Neural cell (in vitro differentiated cells): ENCODE measurements around the gene PADI4. TPM values are rescaled to one million over a fixed set of nuclear protein-coding genes. Genes with fewer than 3 reads are reported as not detected.

Experiments
- H2AFZ ChIP-seq: fragments of 200-600, 300-800 bp; sonication (generic), shearing (Covaris generic); 2 replicates; pipeline ENCODE4 v1.6.0; 2014; ENCODE audit warnings: low read depth, mild to moderate bottlenecking, antibody characterized with exemption, low read length, moderate library complexity
- H3F3A ChIP-seq: fragments of 200-600 bp; shearing (Covaris generic); 2 replicates; pipeline ENCODE4 v1.6.1; 2016; ENCODE audit warnings: mild to moderate bottlenecking, moderate library complexity, mixed read lengths, antibody characterized with exemption, low read length; ENCODE audit not compliant: insufficient read depth, poor library complexity, severe bottlenecking
- H3K27ac ChIP-seq: fragments of 200-600, 300-800 bp; sonication (generic), shearing (Covaris generic); 2 replicates; pipeline ENCODE4 v1.5.1; 2014; ENCODE audit warnings: mild to moderate bottlenecking, low read length, moderate library complexity
- H3K27me3 ChIP-seq: fragments of 300-800, 200-600 bp; sonication (generic), shearing (Covaris generic); 2 replicates; pipeline ENCODE4 v1.6.0; 2014; ENCODE audit warnings: mild to moderate bottlenecking, low read depth, low read length, moderate library complexity; ENCODE audit not compliant: insufficient read depth
- H3K36me3 ChIP-seq: fragments of 300-800, 200-600 bp; sonication (generic), shearing (Covaris generic); 2 replicates; pipeline ENCODE4 v1.5.1; 2014; ENCODE audit warnings: mild to moderate bottlenecking, antibody characterized with exemption, low read length, moderate library complexity; ENCODE audit not compliant: insufficient read depth
- H3K4me2 ChIP-seq: fragments of 300-800, 200-600 bp; sonication (generic), shearing (Covaris generic); 2 replicates; pipeline ENCODE4 v1.6.0; 2014; ENCODE audit warnings: mild to moderate bottlenecking, low read length
- H3K4me3 ChIP-seq: fragments of 300-800, 200-600 bp; sonication (generic), shearing (Covaris generic); 2 replicates; pipeline ENCODE4 v1.5.1; 2014; ENCODE audit warnings: mild to moderate bottlenecking, low read length, moderate library complexity
- H3K79me2 ChIP-seq: fragments of 200-600 bp; shearing (Covaris generic); replicated peaks from 2 replicates; pipeline ENCODE4 v1.6.0; 2014; ENCODE audit warnings: mild to moderate bottlenecking, low read length, moderate library complexity; ENCODE audit not compliant: insufficient read depth
- H3K9ac ChIP-seq: fragments of 300-800, 200-600 bp; sonication (generic), shearing (Covaris generic); 2 replicates; pipeline ENCODE4 v1.6.1; 2016; ENCODE audit warnings: mild to moderate bottlenecking, low read length, mixed read lengths
- H3K9me2 ChIP-seq: fragments of 200-600 bp; shearing (Covaris generic); 2 replicates; pipeline ENCODE4 v1.6.1; 2016; ENCODE audit warnings: mild to moderate bottlenecking, low read length, mixed read lengths; ENCODE audit not compliant: insufficient read depth
- H3K9me3 ChIP-seq: fragments of 200-600, 300-800 bp; sonication (generic), shearing (Covaris generic); 2 replicates; pipeline ENCODE4 v1.6.1; 2016; ENCODE audit warnings: mild to moderate bottlenecking, mixed run types, low read length, moderate library complexity, mixed read lengths
- H4K20me1 ChIP-seq: fragments of 200-600 bp; shearing (Covaris generic); 2 replicates; pipeline ENCODE4 v1.6.1; 2016; ENCODE audit warnings: mild to moderate bottlenecking, mixed run types; ENCODE audit not compliant: insufficient read depth
- CTCF ChIP-seq: fragments of 450-650 bp; IDR thresholded peaks from 2 replicates; pipeline ENCODE4 v1.5.1; 2014; ENCODE audit warnings: antibody characterized with exemption, mild to moderate bottlenecking, moderate library complexity; ENCODE audit not compliant: poor library complexity, severe bottlenecking
- EP300 ChIP-seq: fragments of 450-650 bp; conservative IDR thresholded peaks from 2 replicates; pipeline ENCODE4 v1.6.1; 2014; ENCODE audit warnings: antibody characterized with exemption, mild to moderate bottlenecking, moderate library complexity; ENCODE audit not compliant: poor library complexity, severe bottlenecking
- EZH2 ChIP-seq: fragments of 200-600, 300-800 bp; shearing (Covaris generic), sonication (generic); IDR thresholded peaks from 2 replicates; pipeline ENCODE4 v1.6.1; 2014; ENCODE audit warnings: antibody characterized with exemption, low read length, borderline replicate concordance, mild to moderate bottlenecking; ENCODE audit not compliant: insufficient read depth, poor library complexity, severe bottlenecking
- MXI1 ChIP-seq: fragments of 450-650 bp; conservative IDR thresholded peaks from 2 replicates; pipeline ENCODE4 v1.6.1; 2014; ENCODE audit warnings: antibody characterized with exemption, mild to moderate bottlenecking; ENCODE audit not compliant: poor library complexity, severe bottlenecking
- POLR2AphosphoS5 ChIP-seq: IDR thresholded peaks from 2 replicates; pipeline ENCODE4 v1.6.1; 2012
- RAD21 ChIP-seq: fragments of 450-650 bp; conservative IDR thresholded peaks from 2 replicates; pipeline ENCODE4 v1.6.1; 2014; ENCODE audit warnings: antibody characterized with exemption, mild to moderate bottlenecking, moderate library complexity
- REST ChIP-seq: IDR thresholded peaks from 2 replicates; pipeline ENCODE4 v1.6.1; 2012; ENCODE audit warnings: borderline replicate concordance
- SMC3 ChIP-seq: fragments of 450-650 bp; conservative IDR thresholded peaks from 2 replicates; pipeline ENCODE4 v1.6.1; 2014; ENCODE audit warnings: antibody characterized with exemption, mild to moderate bottlenecking, moderate library complexity; ENCODE audit not compliant: poor library complexity
- TAF1 ChIP-seq: IDR thresholded peaks from 2 replicates; pipeline ENCODE4 v1.6.1; 2012; ENCODE audit warnings: low read depth
- polyA minus RNA-seq: library from RNA; depleted of rRNA, polyadenylated mRNA; stranded (reverse); fragments of >200 nt; gene quantifications from 2 replicates; pipeline ENCODE4 v1.2.3, GENCODE V29; 2014
- polyA plus RNA-seq: library from polyadenylated mRNA; depleted of rRNA; stranded (reverse); fragments of >200 nt; gene quantifications from 2 replicates; pipeline ENCODE4 v1.2.3, GENCODE V29; 2014

PADI4 gene
- not detected in 2 replicates for polyA plus RNA-seq
- polyA minus RNA-seq, result not detected in 2 replicates

GRCh38 chr1:17307946-17308345, at the start of gene PADI4:
PADI4 (plus strand) TSS chr1:17308197; CDS start chr1:17308223, 26 bp downstream.
- Histone ChIP-seq H3K9ac (no peak within 1 kb of the TSS), H3K27me3 (no peaks in the 10 kb centered on the region), H4K20me1 (no peaks in the 10 kb centered on the region), H3K27ac (no peak within 1 kb of the TSS), H3K9me2 (no peaks in the 10 kb centered on the region), H2AFZ (no peak within 1 kb of the TSS), H3K4me2 (no peak within 1 kb of the TSS), H3K4me3 (no peak within 1 kb of the TSS), H3F3A (no peaks in the 10 kb centered on the region), H3K36me3 (no peaks in the 10 kb centered on the region), H3K79me2 (no peaks in the 10 kb centered on the region), H3K9me3 (no peaks in the 10 kb centered on the region)
- TF ChIP-seq CTCF (no peak), RAD21 (no peak), EZH2 (no peak)

- Histone ChIP-seq H3K36me3 (no peaks in the 10 kb centered on the region), H3K4me2 (no peak overlapping the region), H3K4me3 (no peak overlapping the region), H3K9me3 (no peaks in the 10 kb centered on the region), H3K79me2 (no peaks in the 10 kb centered on the region), H3F3A (no peaks in the 10 kb centered on the region), H4K20me1 (no peaks in the 10 kb centered on the region), H3K27me3 (no peaks in the 10 kb centered on the region), H3K27ac (no peak overlapping the region), H3K9ac (no peak overlapping the region), H3K9me2 (no peaks in the 10 kb centered on the region), H2AFZ (no peak overlapping the region)
- TF ChIP-seq RAD21 (no peak), SMC3 (no peak), TAF1 (no peak), EP300 (no peak), CTCF (no peak), MXI1 (no peak), EZH2 (no peak), POLR2AphosphoS5 (no peak), REST (no peak)
Measured at GRCh38 chr1:17258758-17259130, 49.3 kb upstream of the PADI4 start.
